GM19395 (cell line): Measurements from ENCODE around the gene CFAP46.

ENCODE experiments used
- ATAC-seq: cut with Tn5 transposase; IDR thresholded peaks from one replicate; pipeline ENCODE4 v1.9.1; 2021; ENCODE audit warnings: mild to moderate bottlenecking, moderate library complexity; ENCODE audit not compliant: unreplicated experiment

Gene CFAP46

DNA sequence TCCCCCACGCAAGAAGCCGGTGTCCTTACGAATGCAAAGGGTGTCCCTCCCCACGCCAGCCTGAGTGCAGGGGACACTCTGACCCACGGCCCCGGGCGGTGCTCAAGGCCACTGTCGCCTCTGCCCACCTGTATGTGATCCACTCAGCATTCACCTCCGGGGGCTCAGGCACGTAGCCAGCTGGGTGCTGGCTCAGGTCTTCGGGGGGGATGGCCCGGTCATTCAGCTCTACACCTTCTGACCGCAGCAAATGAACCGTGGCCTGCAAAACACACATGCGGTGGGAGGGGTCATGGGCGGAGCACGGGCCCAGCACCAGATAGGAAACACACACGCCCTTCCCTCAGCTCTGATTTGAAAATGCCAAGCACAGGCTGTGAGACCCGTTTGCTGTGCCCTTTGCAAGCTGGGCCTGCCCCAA, 25.9 kb downstream of the CFAP46 start:
- no peak for ATAC-seq

- ATAC-seq = no peak
Observed at GRCh38 chr10:132915411-132915810, 27.0 kb downstream of the CFAP46 start.

DNA sequence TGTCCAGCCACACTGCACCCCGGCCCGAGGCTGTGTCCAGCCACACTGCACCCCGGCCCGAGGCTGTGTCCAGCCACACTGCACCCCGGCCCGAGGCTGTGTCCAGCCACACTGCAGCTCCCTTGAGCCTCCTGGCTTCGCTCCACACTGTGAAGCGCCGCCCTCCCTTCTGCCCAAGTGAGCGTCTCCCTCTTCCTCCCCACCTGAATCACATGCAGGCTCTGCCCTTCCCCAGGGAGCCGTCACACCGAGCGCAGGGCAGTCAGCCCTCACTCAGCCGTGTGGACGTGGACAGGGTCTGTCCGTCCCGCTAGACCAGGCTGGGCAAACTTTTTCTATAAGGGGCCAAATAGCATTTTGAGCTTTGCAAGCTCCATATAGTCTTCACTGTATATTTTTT, 27.6 kb downstream of the CFAP46 start:
- ATAC-seq = no peak

DNA sequence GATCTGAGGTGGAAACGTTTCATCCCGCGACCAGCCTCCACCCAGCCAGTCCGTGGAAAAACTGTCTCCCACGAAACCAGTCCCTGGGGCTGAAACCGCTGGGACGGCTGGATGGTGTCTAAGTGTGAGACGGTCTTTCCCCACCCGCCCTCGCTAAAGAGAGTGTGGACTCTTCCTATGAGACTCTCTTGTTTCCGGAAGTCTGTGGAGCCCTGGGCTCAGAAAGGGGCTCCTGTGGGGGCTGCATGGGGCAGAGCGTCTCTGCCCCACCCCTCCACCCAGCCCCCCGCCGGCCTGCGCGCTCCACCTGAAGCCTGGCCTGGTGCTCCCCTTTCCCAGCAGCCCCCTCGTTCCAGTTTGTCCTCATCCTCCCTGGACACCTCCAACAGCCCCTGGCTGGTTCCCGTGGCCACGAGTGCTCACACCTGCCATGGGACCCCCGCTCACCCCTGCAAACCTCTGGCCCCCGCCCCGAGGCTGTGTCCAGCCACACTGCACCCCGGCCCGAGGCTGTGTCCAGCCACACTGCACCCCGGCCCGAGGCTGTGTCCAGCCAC, 28.7 kb downstream of the CFAP46 start:
- no peak for ATAC-seq

DNA sequence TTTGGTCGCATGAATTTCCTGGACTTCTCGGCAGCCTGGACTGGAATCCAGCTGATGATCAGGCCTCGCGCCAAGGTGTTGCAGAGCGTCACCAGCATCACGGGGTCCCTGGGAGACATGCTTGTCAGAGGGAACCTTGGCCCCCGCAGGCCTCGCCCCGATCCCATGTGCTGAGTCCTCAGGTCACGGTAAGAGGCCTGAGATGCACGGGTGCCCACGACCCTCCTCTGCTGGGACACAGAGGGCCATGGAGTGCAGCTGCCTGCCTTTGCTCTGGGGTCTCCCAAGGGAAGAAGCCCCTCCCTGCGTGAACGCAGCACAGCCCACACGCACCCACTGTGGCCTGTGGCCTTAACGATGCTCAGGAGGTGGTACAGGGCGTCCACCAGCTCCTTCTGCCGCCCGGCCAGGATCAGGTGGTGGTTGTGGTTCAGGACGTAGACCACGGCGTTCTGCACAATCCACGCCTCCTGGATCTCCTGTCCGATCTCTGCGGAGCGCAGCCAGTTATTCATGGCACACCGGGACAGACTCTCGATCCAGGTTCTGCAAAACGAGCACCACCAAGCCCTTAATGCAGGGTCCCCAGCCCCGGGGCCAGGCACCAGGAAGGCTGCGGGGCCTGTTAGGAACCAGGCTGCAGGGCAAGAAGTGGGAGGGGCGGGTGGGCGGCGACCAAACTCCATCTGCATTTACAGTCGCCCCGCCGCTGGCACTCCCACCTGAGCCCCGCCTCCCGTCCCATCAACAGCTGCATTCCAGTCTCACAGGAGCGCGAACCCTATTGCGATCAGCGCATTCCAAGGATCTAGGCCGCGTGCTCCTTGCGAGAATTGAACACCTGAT, 29.4 kb downstream of the CFAP46 start:
- ATAC-seq = no peak

- ATAC-seq = no peak
Observed at GRCh38 chr10:132912225-132912712, 30.1 kb downstream of the CFAP46 start.

DNA sequence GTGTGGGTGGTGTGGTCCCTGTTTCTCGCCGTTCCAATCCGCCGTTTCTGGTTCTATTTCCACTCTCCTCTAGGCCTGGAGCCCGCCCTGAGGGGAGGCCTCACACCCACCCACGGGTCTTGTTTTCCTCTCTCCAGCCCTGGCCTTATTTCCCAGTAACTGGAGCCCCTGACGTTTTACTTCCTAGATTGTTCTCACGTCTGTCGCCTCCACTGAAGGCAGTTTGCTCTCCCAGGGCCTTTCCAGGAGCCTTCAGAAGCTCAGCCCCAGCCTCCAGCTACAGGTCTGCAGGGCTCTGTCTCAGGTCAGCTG, 30.6 kb downstream of the CFAP46 start:
- ATAC-seq = no peak

DNA sequence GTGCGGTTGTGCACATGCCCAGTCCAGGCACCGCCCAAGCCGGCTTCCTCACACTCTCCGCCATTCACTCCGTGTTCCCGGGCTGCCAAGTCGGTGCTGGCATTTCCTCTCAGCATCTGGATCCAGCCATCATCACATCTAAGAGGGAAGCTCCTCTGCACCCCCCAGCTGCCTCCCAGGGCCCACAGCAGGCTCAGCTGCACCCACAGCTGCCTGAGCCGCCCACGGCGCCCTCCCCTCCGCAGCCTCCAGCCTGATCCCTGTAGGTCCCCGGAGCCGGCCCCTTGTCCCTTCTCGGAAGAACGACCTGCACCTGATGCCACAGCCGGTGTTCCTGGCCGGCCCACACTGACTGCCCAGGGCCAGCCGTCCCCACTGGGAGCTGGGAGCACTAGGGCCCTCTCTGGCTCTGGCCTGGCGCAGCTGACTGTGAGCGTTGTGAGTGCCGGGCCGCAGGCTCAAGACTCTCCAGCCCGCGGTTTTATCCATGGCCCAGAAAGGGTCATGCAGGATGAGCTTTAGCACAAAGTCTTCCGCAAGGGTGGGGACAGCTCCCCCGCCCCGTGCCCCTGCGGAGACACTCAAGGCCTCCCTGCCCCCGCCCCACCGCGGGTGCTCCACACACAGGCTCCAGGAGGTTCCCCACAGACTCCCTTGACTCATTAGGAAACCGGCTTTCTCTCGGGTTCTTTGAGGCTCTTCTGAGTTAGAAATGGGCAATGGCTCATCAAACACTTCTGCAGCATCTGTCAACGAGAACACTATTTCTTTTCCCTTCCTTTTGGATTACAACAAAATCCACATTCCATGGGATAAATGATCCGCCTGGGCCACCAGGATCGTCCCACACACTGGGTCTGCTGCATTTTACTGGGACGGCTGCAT, 31.2 kb downstream of the CFAP46 start:
- no peak for ATAC-seq

GRCh38 chr10:132910186-132910880, 32.0 kb downstream of the CFAP46 start:
- no peak for ATAC-seq

DNA sequence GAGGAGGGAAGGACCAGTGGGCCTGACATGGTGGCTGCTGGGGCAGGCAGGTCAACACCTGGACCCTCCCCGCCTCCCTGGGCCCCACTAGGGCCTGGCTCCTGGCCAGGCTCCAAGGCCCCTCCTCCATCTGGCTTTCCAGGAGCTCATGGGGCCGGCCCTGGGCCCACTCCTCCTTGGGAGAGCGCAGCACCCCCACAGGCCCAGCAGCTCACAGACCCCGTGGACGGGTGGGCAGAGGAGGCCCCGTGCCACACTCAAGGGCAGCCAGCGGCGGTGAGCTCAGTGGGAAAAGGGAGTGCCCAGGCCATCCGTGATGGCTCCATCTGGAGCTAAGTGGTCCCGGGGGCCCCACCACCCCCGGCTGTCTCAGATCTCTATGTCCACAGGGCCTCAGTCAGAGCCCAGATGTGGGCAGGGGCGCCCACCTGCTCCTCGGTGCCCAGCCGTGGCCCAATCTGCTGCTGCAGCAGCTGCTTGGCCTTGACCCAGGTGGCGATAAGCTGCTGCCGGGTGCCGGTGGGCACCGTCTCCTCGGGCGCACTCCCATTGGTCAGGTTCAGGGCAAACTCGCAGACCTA, 32.8 kb downstream of the CFAP46 start:
- no peak for ATAC-seq

GRCh38 chr10:132908621-132909295, 33.6 kb downstream of the CFAP46 start:
- ATAC-seq = no peak

- no peak for ATAC-seq
Observed at GRCh38 chr10:132907821-132908620, 34.3 kb downstream of the CFAP46 start.

DNA sequence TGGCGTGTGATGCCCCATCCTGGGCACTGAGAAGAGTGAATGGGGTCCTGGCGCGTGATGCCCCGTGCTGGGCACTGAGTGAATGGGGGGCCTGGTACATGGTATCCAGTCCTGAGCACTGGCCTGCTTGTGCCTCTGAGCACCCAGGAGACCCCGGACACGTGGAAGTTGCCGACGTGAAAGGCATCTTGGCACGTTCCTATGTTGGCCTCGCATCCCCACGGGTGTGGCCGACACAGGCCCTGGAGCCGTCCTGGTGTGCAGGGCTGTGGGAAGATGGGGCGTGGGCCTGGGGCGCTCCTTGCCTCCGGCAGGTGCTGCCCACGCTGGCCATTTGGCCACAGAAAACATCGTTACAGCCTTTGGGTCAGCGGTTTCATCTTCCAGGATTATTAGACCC, 35.5 kb downstream of the CFAP46 start:
- no peak for ATAC-seq

- no peak for ATAC-seq
Observed at GRCh38 chr10:132906106-132906505, 36.3 kb downstream of the CFAP46 start.

- ATAC-seq = no peak
Observed at GRCh38 chr10:132905661-132906060, 36.7 kb downstream of the CFAP46 start.

DNA sequence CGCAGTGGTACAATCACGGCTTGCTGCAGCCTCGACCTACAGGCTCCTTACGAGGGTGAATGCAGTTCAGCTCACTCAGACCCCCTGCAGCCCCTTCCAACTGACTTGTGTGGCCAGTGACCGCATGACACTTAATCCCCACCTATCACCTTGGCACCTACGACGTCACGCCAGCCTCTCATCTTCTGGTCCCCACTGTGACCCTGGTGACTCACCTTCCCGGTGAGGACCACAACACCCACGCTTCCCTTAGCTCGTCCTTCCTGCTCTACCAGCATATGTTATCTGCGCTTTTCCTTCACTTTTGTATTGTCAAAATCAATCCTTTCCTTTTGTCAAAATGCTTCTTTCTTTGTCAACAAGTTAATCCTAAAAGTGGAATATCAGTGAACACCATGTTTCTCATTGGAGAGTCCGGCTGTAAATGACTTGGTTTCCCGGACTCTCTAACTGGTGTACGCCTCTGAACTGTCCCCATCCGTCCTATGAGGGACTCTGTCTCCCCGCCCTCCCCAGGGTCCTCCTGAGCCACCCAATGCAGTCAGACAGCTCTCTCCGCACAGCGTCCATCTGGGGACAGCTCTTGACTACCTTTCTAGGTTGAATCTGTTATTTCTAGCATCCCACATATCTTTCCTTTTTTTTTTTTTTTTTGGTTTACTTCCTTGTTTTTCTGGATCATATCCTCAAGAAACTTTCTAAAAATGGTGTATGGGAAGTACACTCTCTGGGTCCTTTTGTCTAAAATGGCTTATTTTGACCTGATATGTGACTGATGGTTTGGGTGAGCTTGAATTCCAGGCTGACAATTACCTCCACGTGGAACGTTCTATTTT, 37.3 kb downstream of the CFAP46 start:
- ATAC-seq = no peak

GRCh38 chr10:132904181-132904813, 38.1 kb downstream of the CFAP46 start:
- ATAC-seq = no peak
